Dermis blood vessel endothelial cell (primary cell): ENCODE data around the gene ADAMTSL1. TPM values are rescaled to one million over a fixed set of nuclear protein-coding genes. Genes with fewer than 3 reads are reported as not detected.

Source experiments
- DNase-seq: peaks from one replicate; pipeline ENCODE4 v3.0.0; 2010
- total RNA-seq: library from RNA; depleted of rRNA; stranded (reverse); fragments of >200 nt; gene quantifications from 2 replicates; pipeline ENCODE4 v1.2.3, GENCODE V29; 2014

Gene ADAMTSL1
- total RNA-seq, 1 donor from 2014 or later, result 6.0 TPM

DNA sequence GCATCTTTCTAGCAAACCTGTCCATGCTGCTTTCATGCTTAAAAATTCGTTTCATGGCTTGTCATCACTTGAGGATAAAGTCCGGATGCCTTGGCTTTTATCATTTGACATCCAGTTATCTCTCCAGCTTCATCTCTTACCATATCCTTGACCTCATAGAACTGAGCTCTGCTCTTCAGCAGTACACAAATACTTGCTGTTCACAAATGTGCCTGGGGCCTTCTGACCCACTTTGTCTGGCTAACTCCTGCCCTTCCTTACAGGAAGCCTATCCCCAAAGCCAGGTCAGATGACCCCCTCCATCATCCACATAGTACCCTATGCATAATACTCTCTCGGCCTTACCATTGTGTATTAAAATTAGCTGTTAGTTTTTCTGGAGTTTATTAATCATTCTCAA, 310.0 kb downstream of the ADAMTSL1 start:
- DNase-seq, result peak; percentile 36

DNA sequence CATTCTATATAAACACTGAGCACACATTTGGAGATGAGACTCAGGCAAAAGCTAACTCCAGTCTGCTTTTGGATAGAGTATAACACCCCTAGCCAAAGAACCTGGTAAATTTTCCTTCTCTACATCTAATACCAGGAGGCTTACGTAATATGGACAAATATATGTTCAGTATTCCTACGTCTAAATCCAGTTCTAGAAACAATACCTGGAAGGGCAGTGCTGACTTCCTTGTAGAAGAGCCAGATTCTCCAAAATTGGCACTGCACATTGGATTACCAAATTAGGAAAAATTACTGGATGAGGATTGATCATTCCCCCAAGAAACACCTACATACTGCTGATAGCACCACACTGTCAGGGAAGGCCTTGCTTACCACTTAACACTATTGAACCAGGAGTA, 311.7 kb downstream of the ADAMTSL1 start:
- peak; percentile 90 for DNase-seq

DNA sequence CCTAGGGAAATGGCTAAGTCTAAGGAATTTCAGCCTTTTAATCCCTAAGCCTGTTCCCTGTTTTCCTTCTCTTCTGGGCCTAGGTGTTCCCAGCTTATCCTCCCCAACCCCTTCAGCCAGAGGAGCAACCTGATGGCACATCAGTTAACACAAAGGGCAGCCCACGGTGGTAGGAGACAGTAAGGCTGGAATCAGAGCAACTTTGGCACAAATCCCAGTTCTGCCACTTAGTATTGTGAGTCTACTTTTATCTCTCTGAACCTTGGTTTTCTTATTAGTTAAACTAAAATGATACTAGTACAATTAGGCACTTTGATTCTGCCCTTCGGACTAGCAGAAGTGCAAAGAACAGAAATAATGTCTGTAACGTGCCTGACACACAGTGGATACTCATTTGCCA, 312.2 kb downstream of the ADAMTSL1 start:
- DNase-seq, result peak; percentile 39

DNA sequence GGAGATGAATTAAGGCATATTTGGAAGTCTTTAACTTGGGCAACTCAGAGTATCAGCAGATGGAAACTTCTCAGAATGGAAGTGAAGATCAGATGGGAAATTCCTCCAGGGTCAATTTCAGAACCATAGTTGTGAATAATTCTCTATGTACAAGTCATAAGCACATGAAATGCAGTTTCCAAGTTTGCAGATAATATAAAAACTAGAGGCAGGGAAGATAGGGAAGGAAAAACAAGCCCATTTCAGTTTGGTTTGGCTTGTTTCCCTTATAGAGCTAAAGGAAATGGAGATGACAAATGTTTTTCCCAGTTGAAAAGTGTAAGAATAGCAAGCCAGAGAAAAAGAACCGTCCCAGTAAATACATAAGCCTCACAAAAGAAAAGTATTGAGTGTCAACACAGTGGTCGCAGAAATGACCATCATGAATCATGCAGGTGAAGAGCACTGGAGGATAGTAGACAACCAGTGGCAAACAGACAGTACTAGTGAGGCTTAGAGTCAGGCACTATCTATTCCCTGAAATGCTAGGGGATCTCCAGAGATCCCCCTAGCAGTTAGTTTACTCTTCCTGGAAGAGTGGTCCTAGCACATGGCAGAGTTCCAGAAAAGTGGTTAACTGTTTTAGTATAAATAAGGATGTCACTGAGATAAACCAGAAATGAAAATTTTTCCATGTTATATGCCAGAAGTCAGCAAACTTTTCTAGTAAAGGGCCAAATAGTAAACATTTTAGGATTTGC, 313.1 kb downstream of the ADAMTSL1 start:
- DNase-seq, result peak; percentile 58

- DNase-seq, result no peak
Measured at GRCh38 chr9:18788256-18788655, 314.3 kb downstream of the ADAMTSL1 start.

GRCh38 chr9:18791074-18791473, 317.1 kb downstream of the ADAMTSL1 start:
- peak; percentile 27 for DNase-seq

GRCh38 chr9:18793122-18793521, 319.2 kb downstream of the ADAMTSL1 start:
- DNase-seq, result peak; percentile 37

DNA sequence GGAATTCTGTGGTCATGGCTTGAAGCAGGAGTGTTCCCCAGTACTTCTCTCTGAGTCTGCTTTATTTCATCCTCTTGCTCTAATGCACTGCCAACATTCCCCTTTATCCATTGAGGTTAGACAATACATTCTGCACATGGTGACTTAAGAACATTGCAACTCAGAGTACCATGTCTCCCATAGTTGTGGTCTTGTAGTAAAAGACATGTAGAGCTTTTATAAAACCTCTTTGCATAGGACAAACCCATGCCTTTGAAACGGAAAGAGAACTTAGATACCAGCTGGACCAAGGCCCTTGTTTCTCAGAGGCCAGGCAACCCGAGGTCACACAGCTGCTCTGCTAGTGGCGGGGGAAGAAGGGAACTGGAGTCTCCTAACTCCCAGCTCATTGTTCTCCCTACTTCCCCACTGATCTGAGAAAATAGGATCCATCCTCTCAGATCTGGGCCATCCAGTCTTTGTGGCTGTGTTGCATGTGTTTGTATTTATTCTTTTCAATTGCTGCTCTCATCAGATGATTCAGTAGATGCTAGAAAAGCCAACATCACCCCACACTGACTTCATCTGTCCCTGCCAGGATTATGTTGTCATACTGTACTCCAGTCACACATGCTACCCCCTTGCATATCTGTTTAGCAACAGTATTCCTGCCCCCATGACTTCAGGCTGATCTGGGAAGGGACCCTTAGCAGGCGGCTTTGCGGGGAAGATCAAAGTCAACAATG, 322.2 kb downstream of the ADAMTSL1 start:
- DNase-seq, result peak; percentile 37

GRCh38 chr9:18796696-18797270, 322.8 kb downstream of the ADAMTSL1 start:
- DNase-seq, result no peak

- peak; percentile 21 for DNase-seq
Measured at GRCh38 chr9:18798106-18798505, 324.2 kb downstream of the ADAMTSL1 start.

- no peak for DNase-seq
Measured at GRCh38 chr9:18798508-18799290, 324.7 kb downstream of the ADAMTSL1 start.

DNA sequence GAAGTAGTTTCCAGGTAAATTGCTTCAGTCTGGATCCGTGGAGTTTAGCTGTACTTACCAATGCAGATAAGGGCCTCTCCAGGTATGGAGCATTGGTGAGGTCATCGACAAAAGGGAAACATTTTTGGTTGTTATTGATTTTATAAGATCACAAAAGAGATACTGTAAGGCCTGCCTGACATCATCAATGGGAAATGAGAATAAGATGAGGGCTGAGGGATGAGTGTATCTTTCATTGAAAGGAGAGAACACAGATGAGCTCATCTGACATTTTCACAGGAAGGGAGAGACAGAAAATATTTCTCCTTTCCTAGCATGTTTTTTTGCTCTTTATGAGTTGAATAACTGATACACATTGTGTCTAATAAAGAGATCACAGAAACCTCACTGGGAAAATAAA, 325.5 kb downstream of the ADAMTSL1 start:
- no peak for DNase-seq

- DNase-seq, result no peak
Measured at GRCh38 chr9:18800579-18800978, 326.6 kb downstream of the ADAMTSL1 start.

DNA sequence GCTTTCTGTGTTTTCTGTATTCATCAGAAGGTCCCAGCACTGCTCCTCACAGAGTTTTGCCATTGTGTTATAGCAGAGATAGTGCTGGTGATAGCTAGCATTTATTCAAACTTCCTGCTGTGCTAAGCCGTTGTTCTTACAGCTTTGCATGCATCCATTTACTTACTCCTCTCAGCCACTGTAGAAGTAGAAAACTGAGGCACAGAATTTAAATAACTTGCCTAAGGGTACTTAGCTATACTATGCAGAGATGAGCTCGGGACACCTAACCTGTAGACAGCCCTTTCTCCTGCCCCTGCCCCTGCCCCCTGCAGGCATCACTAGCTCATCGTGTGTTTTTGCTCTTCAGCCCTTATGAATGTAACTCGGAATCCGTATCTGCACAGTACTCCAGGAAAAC, 331.4 kb downstream of the ADAMTSL1 start:
- no peak for DNase-seq

GRCh38 chr9:18806232-18807080, 332.5 kb downstream of the ADAMTSL1 start:
- no peak for DNase-seq

GRCh38 chr9:18810581-18810980, 336.6 kb downstream of the ADAMTSL1 start:
- no peak for DNase-seq

DNA sequence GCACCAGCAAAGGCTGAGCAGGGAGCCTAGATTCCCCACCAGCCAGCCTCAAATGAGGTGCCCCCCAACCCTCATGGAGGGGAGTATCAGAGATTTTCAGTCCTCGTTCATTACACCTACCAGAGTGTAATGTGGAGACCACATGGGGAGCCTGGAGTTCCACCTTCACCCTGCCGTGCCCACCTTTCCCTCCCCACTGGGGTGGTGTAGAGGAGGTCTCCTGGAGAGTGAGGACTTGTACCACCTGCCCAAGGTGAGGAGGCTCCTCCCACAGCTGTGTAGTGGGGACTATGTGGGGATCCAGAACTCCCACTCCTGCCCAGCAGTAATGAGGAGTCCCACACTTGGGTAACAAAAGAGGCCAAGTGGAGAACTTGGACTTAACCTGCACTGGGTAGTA, 337.2 kb downstream of the ADAMTSL1 start:
- DNase-seq, result no peak

- DNase-seq, result no peak
Measured at GRCh38 chr9:18819418-18819817, 345.5 kb downstream of the ADAMTSL1 start.

DNA sequence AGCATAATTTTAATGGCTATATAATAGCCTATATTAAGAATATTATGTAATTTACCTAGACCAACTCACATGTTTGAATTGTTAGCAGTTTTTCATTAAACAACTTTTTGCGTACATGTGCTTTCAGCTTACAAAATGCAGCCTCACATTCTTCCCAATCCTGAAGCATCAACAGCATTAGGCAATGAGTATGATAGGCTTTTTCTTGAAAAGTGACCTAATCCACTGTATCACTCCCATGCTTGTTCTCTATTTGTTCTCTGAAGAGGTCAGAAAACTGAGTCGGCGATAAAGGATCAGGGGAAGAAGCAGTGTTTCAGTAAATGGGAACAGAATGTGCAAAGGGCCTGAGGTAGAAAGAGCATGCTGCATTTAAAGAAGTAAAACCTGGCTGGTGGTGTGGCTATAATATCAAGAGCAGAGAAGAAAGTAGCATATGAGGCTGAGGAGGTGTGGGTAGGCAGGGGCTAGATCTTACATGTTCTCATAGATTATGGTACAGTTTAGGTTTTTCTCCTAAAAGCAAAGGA, 346.7 kb downstream of the ADAMTSL1 start:
- DNase-seq, result no peak

DNA sequence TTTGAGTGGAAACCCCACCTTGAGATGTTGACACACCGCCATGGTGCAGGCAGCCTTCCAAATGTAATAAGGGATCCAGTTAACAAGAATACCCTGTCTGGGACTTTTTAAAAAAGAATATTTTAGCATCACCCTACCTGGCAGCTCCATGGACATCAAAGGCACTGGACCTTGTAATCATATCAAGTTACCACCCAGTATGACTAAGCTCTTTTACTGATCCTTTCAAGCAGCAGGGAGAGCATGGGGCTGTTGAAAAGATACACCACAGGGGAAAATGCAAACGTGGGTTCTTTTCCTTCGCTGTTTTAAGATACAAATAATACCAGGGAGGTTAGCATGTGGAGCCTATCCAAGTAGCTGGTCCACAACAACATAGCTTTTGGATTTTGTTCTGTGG, 347.8 kb downstream of the ADAMTSL1 start:
- DNase-seq, result no peak

- DNase-seq, result no peak
Measured at GRCh38 chr9:18822850-18823249, 348.9 kb downstream of the ADAMTSL1 start.
